Esophagus squamous epithelium (tissue), 5 donors: ENCODE data around the gene GPD1L. TPM values are rescaled to one million over a fixed set of nuclear protein-coding genes. Genes with fewer than 3 reads are reported as not detected.

ENCODE experiments used
- DNase-seq: peaks from one replicate; lab custom pipeline; 2025; lab: John Stamatoyannopoulos, UW
- H3K27ac ChIP-seq, 4 donors: fragments of 200-600 bp; sonication (generic); one replicate each; pipeline ENCODE4 v1.5.1; 2016 to 2019; ENCODE audit warnings: mild to moderate bottlenecking in 1 of 4
- H3K27me3 ChIP-seq, 4 donors: fragments of 200-600 bp; sonication (generic); 1 replicate in 3 of 4; 2 replicates in 1 of 4; pipeline versions ENCODE4 v1.5.1 to v1.6.0; 2017 to 2021; ENCODE audit warnings: antibody characterized with exemption in 1 of 4
- H3K36me3 ChIP-seq, 3 donors: fragments of 200-600 bp; sonication (generic); one replicate each; pipeline ENCODE4 v1.5.1; 2016 to 2019
- H3K4me1 ChIP-seq, 3 donors: fragments of 200-600 bp; sonication (generic); one replicate each; pipeline ENCODE4 v1.5.1; 2017 to 2019
- H3K4me3 ChIP-seq, 4 donors: fragments of 200-600 bp; sonication (generic); 1 replicate in 3 of 4; 2 replicates in 1 of 4; pipeline ENCODE4 v1.5.1; 2016 to 2019; ENCODE audit warnings: mild to moderate bottlenecking in 2 of 4, moderate library complexity in 1 of 4
- H3K9me3 ChIP-seq, 3 donors: fragments of 200-600 bp; sonication (generic); one replicate each; pipeline ENCODE4 v1.5.1; 2016 to 2019
- POLR2A ChIP-seq, 4 donors: fragments of 450-650 bp; IDR thresholded peaks; one replicate each; pipeline ENCODE4 v1.6.1; 2017; ENCODE audit warnings: antibody characterized with exemption in 4 of 4, mild to moderate bottlenecking in 4 of 4, moderate library complexity in 3 of 4
- WGBS, 2 donors: methylation state at CpG; one replicate each; pipeline ENCODE4 v1.1.5; 2018; 5-methylcytosine and 5-hydroxymethylcytosine counted together
- intact Hi-C: fragments of 100-400 bp; cut with DNase I; formaldehyde crosslinking; loops from one replicate; pipeline ENCODE4 v1.15.0; 2022
- total RNA-seq, 4 donors: library from RNA; depleted of rRNA; stranded (reverse); fragments of >200 nt; gene quantifications; one replicate each; pipeline ENCODE4 v1.1.0, GENCODE V29; 2016
- TF ChIP-seq, protein P1 (sequence below), 6 experiments: fragments of 450-650 bp in 4 of 6; fragments of 200-600 bp in 2 of 6; sonication (generic) in 2 of 6; IDR thresholded peaks; one replicate each; pipeline ENCODE4 v1.5.1; 2016 to 2019; ENCODE audit warnings: antibody characterized with exemption in 6 of 6, mild to moderate bottlenecking in 4 of 6, moderate library complexity in 4 of 6
- donor health status: DM: yes; HTN: yes; CAD: no.

Gene GPD1L
- total RNA-seq, 4 donors from 2014 or later, result 20.1 to 70.0 (median 45.0) TPM

DNA sequence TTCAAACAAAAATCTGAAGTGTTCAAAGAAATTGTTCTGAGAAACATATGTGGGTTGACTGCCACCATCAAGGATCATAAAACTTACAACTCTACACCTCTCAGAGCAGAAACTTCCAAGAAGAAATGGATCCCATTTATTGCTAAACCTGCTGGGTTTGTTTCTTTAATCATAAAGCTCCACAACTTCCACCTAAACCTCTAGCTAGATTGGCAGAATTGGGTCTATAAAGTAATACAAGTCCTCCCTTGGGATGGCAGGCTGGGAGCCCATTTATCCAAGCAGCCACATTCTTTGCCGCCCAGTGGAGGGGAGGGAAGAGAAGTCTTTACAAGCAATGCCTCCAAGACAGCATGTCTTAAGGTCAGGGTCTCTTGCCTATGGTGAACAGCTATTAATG is 91.6 kb downstream of the GPD1L start:
- intact Hi-C loops, result no loop called here
- Histone ChIP-seq H3K4me1 (peaks cover 0 to 6% (median 0%) of the 10 kb centered on the region in 3 donors), H3K36me3 (no peaks in the 10 kb centered on the region), H3K9me3 (no peaks in the 10 kb centered on the region), H3K4me3 (no peak overlapping the region), H3K27ac (no peak overlapping the region), H3K27me3 (peaks cover 0 to 21% (median 0%) of the 10 kb centered on the region in 4 donors)
- DNase-seq, result no peak
- 83 to 100% methylated on average over 1 of the region's 1 CpG for WGBS, 2 donors
- TF ChIP-seq, protein P1, sequence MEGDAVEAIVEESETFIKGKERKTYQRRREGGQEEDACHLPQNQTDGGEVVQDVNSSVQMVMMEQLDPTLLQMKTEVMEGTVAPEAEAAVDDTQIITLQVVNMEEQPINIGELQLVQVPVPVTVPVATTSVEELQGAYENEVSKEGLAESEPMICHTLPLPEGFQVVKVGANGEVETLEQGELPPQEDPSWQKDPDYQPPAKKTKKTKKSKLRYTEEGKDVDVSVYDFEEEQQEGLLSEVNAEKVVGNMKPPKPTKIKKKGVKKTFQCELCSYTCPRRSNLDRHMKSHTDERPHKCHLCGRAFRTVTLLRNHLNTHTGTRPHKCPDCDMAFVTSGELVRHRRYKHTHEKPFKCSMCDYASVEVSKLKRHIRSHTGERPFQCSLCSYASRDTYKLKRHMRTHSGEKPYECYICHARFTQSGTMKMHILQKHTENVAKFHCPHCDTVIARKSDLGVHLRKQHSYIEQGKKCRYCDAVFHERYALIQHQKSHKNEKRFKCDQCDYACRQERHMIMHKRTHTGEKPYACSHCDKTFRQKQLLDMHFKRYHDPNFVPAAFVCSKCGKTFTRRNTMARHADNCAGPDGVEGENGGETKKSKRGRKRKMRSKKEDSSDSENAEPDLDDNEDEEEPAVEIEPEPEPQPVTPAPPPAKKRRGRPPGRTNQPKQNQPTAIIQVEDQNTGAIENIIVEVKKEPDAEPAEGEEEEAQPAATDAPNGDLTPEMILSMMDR (IDR thresholded peaks at IDR 0.05), result no peak
- no peak for TF ChIP-seq POLR2A (IDR thresholded peaks at IDR 0.05)

DNA sequence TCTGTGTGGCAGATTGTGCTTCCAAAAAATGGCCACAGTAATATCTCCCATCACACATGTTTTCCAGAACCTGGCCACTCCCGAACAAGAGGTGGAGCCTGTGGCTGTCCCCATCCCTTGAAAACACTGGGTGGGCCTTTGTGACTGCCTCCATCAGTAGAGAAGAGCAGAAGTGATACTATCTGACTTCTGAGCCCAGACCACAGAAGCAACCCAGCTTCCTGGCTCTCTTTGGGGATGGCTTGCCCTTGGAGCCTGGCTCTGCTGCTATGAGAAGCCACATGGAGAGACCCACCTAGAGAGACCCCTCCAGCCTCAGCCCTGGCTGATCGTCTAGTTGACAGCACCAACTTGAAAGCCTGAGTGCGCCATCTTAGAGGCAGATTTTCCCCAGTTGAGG is 92.3 kb downstream of the GPD1L start:
- TF ChIP-seq, protein P1 (IDR thresholded peaks at IDR 0.05), result no peak
- TF ChIP-seq POLR2A (IDR thresholded peaks at IDR 0.05), result no peak
- H3K9me3 ChIP-seq, result no peaks in the 10 kb centered on the region
- intact Hi-C loops, result no loop called here
- no peak overlapping the region for H3K27ac ChIP-seq
- H3K4me1 ChIP-seq, result peaks cover 0 to 6% (median 0%) of the 10 kb centered on the region in 3 donors
- WGBS, 2 donors, result 56 to 93% methylated on average over 1 to 3 of the region's 3 CpGs
- H3K4me3 ChIP-seq, result no peak overlapping the region
- no peak for DNase-seq
- H3K27me3 ChIP-seq, result peaks cover 0 to 21% (median 0%) of the 10 kb centered on the region in 4 donors
- no peaks in the 10 kb centered on the region for H3K36me3 ChIP-seq

DNA sequence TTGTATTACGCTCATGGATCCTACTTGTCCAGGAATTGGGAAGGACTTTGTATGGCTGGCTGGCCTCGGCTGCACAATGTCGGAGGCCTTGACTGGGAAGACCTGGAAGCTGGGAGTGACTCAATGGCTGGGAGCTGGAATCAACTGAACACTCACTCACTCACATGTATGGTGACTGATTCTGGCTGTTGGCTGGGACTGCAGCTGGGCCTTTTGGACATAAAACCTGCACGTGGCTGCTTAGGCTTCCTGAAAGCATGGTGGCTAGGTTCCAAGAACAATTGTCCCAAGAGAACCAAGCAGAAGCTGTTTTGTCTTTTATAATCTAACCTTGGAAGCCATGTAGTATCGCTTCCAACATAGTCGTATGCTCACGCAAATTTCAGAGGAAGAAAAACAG is 94.1 kb downstream of the GPD1L start:
- DNase-seq, result no peak
- Histone ChIP-seq H3K27me3 (peaks cover 0 to 28% (median 0%) of the 10 kb centered on the region in 4 donors), H3K4me1 (peaks cover 0 to 6% (median 0%) of the 10 kb centered on the region in 3 donors), H3K36me3 (no peaks in the 10 kb centered on the region), H3K27ac (peak overlapping the region in 1 of 4 donors; percentile 5), H3K9me3 (no peaks in the 10 kb centered on the region), H3K4me3 (no peak overlapping the region)
- TF ChIP-seq, protein P1 (IDR thresholded peaks at IDR 0.05), result no peak
- no peak for TF ChIP-seq POLR2A (IDR thresholded peaks at IDR 0.05)
- intact Hi-C loops, result no loop called here
- WGBS, 2 donors, result 50 to 61% methylated on average over 7 of the region's 7 CpGs

DNA sequence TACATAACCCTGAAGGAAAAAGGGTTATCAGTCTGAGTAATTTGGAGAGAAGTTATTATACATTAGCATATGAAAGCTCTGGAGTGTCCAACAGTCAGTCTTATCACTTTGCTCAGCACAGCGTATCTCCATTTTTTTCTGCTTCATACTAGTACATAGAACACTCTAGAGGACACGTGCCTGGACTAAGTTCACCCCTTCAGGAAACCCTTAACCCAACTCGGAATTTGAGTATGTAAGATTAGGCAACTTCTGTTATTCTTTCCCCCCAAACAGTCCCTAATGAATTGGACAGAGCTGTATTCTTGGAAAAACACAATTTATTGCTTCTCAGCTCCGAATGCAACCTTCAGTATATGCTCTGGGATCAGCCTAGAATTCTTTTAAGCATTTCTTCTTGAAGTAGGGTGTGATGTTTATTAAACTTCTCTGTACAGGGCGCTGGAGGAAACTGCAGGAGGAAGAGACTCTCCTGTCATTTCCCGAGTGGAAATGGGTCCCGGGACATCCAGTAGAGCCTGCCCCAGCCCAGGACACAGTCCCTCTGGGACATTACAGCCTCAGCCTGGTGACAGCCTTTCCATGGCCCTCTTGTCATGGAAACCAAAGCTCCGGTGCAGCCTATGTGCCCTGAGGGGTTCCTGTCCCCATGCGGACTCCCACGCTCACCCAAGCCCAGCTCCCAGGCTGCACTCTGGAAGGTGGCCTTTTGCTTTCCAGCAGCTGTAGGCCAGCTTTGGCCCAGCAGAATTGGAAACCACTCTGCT is 94.8 kb downstream of the GPD1L start:
- 69 to 73% methylated on average over 9 of the region's 10 CpGs for WGBS, 2 donors
- Histone ChIP-seq H3K4me1 (peaks cover 0 to 6% (median 0%) of the 10 kb centered on the region in 3 donors), H3K4me3 (no peak overlapping the region), H3K27me3 (peaks cover 0 to 28% (median 0%) of the 10 kb centered on the region in 4 donors), H3K9me3 (no peaks in the 10 kb centered on the region), H3K36me3 (no peaks in the 10 kb centered on the region), H3K27ac (peak overlapping the region in 1 of 4 donors; percentile 5)
- no peak for DNase-seq
- intact Hi-C loops, result no loop called here
- no peak for TF ChIP-seq POLR2A (IDR thresholded peaks at IDR 0.05)
- TF ChIP-seq, protein P1 (IDR thresholded peaks at IDR 0.05), result no peak

DNA sequence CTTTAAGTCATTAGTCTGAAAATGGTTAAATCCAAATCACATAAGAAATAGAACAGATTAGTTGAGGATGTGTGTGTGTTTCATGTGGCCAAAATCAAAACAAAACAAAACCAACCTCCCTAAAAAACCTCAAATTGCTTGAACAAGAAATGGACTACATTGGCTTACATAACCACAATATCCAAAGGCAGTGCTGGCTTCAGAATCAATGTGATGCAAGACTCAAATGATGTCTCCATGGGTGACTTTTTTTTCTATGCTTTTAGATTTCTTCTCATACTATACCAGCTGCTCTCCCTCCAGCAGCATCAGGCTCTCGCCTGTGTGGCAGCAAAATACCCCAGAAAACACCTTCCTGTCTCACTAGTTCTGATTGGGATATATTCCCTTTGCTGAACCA is 96.1 kb downstream of the GPD1L start:
- TF ChIP-seq POLR2A (IDR thresholded peaks at IDR 0.05), result no peak
- TF ChIP-seq, protein P1 (IDR thresholded peaks at IDR 0.05), result no peak
- intact Hi-C loops, result no loop called here
- peaks cover 0 to 6% (median 0%) of the 10 kb centered on the region in 3 donors for H3K4me1 ChIP-seq
- no peaks in the 10 kb centered on the region for H3K9me3 ChIP-seq
- no peak for DNase-seq
- WGBS, 2 donors, result 82 to 94% methylated on average over 1 of the region's 1 CpG
- H3K27me3 ChIP-seq, result peaks cover 0 to 28% (median 0%) of the 10 kb centered on the region in 4 donors
- no peak overlapping the region for H3K4me3 ChIP-seq
- no peak overlapping the region for H3K27ac ChIP-seq
- H3K36me3 ChIP-seq, result no peaks in the 10 kb centered on the region
